HG02623 (cell line): Measurements from ENCODE around the gene VSTM4.

Experiments used
- ATAC-seq: cut with Tn5 transposase; IDR thresholded peaks from one replicate; pipeline ENCODE4 v1.9.1; 2021; ENCODE audit warnings: moderate library complexity; ENCODE audit not compliant: unreplicated experiment

The VSTM4 gene

DNA sequence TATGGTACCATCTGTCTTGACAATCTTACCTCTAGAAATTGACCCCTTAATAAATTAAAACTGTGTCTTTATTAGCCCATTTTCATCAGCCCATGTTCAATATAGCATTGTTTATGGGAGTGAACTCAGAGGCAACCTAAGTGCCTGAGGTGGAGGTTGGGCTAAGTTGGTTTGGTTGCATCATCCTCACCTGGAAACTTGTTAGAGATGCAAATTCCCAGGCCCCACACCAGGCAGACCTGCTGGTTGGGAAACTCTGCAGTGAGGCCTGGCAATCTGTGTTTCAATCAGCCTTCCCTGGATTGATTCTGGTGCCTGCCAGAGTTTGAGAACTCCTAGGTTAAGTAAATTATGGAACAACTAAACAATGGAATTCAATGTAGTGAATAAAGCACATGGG lies 27.9 kb upstream of the VSTM4 start:
- no peak for ATAC-seq

- ATAC-seq, result peak; percentile 70
Observed at GRCh38 chr10:49141541-49142332, 26.4 kb upstream of the VSTM4 start.

DNA sequence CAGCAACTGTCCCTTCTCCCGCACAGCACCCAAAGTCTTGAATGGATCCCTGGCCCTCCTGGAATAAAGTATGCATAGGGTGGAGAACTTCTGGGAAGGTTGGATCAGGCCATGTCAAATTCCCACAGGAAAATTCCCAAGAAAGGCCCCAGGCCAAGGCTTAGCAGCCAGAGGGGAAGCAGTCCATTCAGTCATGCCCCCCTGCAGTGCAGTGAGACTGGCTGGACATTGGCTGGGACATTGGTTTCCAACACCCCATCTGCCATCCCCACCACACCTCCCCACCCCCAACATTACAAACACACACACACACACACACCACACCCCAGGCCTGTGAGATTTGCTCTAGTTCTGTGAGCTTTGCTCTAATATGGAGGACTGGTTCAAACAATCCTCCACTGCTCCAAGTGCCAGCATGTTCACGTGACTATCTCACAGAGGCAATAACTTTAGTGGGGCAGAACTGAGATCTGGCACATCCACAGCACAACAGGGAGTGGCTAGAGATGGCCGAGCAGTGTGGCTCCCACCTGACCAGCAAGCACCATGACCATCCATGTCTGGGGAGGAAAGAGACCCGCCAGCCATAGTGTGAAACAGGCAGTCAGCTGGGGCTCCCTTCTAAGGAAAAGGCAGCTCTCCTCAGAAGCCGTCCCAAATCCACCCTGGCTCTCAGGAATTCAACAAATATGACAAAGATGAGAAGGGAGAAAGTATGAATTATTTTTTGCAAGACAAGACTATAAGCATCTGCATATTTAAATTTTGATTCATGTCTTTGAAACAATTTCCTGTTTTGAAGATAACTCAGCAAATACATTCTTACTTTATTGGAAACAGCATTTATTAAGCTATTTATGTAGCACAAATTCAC lies 25.2 kb upstream of the VSTM4 start:
- no peak for ATAC-seq

DNA sequence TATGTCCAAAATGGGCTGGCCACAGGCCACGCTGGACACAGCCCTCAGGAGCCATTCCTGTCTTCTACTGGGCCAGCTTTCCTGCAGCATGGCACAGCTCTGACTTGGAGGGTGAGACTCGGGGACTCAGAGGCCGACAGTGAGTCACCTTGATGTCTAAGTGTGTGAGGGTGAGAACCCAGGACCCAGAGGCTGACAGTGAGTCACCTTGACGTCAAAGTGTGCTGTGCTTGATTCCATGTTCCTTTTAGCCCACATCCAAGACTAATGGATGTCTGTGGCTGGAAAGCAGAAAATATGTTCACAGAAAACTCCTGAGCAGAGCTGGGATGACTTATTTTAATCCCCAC lies 24.5 kb upstream of the VSTM4 start:
- no peak for ATAC-seq

DNA sequence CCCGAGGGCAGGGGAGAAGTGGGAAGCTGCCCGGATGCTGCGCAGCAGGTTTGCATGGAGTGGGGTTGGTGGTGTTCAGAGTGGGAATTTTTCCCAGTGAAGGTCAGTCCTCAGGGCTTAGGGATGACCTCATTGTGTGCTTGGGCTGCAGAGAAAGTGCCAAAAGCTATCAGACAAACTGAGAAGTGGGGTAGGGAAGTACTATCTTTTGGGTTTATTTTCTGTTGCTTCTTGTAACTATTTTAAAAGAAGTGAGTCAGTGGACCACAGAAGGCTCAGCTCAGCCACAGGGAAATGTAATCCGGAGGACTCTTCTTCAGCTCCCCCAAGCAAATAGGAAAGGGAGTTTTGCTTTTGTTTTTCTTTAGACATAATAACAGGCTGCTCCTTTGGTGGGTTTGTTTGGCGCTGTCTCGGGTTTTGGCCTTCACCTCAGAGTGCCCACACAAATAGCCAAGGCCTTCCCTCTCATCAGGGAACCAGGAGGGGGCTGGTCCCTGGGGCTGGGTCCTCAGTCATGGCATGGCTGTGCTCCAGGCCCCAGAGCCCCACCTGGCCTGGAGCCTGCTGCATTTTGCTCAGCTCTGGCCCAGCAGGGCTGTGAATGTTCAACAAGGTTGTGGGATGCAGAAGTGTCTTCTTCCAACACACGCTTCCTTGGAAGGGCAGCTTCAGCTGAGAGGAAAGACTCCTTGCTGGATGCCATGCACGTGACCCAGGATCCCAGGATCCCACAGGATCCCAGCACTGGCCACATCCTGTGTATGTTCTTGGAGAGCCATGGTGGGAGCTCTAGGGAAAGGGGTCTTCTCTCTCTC lies 23.9 kb upstream of the VSTM4 start:
- no peak for ATAC-seq

DNA sequence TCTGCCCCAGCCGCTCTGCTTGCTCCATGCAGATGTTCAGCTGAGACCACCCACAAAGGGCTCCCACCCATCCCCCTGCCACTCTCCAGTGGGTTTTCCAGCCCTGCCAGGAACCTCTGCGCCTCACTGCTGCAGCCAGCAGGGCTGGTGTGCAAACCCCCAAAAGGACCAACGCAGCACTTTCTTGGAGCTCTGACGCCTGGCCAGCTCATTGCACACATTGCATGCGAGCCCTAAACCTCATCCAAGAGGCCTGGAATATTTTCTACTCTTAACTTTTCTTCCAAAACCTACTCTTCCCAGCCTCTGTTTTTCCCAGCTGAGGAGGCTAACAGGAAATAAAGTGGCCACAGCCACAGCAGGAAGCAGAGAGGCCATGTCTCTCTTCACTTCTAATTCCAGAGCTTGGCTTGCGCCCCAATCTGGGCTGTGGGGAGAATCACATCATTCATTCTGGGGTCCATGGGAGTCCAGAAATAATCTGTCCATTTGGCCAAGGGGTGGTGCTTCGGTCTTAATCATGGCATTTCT lies 23.1 kb upstream of the VSTM4 start:
- ATAC-seq, result no peak

DNA sequence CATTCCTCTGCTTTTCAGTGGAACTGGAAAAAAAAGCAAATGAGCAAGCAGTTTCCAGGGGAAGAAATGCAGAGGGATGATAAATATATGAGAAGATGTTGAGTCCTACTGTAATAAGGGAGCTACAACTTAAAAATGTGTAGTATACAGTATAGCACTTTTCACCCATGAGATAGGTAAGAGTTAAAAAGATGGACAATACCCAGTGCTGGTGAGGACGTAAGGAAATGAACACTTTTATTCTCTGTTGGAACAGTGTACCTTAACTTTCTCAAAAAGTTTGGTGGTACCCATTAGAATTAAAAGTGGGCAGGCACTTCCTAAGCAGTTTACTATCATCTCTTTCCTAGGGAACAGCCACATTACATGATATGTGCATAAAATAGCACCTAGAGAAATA lies 21.2 kb upstream of the VSTM4 start:
- ATAC-seq, result no peak

- peak; percentile 60 for ATAC-seq
Observed at GRCh38 chr10:49135575-49136313, 20.4 kb upstream of the VSTM4 start.

- ATAC-seq, result no peak
Observed at GRCh38 chr10:49134327-49134726, 19.0 kb upstream of the VSTM4 start.

DNA sequence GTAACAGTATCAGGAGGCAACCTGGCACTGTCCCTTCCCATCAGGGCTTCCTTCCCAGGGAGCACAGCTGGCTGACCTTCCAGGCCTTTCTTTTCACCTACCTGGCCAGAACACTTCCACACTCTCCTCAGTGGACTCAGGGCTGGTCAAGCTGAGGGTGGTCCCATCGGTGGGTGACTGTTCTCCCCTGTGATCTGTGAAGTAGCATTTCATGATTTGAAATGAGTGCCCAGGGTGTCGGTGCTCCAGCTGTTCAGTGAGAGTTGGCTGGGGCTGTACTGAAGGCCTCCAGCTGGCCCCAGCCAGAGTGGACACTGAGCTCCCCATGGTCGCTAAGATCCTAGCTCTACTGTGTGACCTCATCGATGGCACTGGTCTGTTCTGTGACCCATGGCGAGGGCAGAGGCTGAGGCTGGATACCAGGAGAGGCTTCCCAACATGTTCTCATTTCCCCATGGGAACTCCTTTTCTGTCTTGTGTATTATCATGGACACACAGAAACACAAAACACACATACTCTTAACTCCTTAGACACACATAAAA lies 18.5 kb upstream of the VSTM4 start, which contains the start of gene FAM170B:
TSS of gene FAM170B (minus strand) at position 316 of the 543 bp plus-strand sequence. CDS start at position 213, 103 bp downstream.
- ATAC-seq, result no peak

- no peak for ATAC-seq
Observed at GRCh38 chr10:49132362-49132737, 17.0 kb upstream of the VSTM4 start.

DNA sequence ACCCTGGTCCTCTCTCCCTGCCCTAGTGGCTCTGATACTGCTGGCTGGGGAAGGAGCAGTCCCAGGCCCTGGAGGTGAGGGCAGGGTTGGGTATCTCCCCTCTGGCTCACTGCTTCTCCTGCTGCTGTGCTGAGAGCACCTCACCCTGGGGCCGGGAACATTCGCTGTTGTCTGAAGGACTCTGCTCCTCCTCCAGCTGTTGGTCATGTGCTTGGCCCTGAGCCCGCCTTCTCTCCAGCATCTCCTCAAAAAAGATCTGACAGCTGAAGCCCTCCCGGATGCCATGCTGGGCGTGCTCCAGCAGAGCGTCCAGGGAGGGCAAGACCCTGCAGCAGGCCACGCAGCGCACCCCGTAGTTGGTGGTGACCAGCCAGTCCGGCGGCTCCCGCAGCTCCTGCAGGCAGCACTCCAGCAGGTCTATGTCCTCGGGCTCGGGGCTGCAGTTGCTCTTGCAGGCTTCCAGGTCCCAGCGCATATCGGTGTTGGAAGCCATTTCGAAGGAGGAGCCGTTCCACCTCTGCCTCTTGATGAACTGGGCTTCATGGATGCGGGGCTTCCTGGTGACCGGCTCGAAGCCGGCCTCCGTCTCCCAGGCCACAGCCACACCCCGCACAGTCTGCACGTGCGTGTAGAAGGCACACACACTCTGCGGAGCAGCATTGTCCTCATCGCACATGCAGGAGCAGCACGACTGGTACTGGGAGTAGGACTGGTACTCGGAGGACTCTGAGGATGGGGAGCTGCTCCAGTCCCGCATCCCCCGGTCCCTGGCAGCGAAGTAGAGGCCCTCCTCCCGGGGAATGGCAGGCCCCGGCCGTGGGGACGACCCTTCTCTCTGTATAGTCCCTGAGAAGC lies 16.4 kb upstream of the VSTM4 start:
- ATAC-seq, result no peak

GRCh38 chr10:49129376-49129775 lies 14.1 kb upstream of the VSTM4 start:
- ATAC-seq, result no peak

DNA sequence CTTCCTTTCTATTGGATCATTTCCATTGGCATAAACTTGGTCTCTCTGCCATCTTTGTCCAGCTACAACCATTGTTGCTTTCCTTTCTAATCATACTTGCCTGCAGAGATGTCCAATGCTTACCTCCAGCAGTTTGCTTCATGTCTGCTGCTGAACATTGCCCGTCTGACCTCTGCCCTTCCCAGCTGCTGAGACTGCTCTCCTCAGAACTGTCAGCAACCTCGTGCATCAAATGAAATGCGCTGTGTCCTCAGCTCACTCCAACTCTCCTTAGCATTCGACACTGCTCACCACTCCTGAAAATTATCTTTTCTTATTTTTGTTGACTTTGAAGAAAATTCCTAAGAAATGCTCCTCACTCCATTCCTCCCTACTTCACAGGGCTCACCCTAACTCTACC lies 13.5 kb upstream of the VSTM4 start:
- no peak for ATAC-seq

- no peak for ATAC-seq
Observed at GRCh38 chr10:49123981-49124950, 8.9 kb upstream of the VSTM4 start.

DNA sequence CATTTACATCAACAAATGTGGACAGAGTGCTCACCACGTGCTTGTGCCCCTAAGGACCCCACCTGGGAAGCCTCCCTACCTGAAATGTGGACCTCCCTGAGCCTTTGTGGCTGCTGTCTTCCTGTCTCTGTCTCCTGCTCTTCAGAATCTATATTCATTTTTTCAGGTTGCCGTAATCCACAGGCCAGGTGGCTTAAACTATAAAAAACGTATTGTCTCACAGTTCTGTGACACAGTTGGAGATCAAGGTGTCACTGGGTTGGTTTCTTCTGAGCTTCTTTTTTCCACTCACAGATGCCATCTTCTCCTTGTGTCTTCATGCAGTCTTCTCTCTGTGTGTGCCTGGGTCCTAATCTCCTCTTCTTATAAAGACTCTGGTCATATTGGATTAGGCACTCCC lies 5.6 kb upstream of the VSTM4 start:
- no peak for ATAC-seq

DNA sequence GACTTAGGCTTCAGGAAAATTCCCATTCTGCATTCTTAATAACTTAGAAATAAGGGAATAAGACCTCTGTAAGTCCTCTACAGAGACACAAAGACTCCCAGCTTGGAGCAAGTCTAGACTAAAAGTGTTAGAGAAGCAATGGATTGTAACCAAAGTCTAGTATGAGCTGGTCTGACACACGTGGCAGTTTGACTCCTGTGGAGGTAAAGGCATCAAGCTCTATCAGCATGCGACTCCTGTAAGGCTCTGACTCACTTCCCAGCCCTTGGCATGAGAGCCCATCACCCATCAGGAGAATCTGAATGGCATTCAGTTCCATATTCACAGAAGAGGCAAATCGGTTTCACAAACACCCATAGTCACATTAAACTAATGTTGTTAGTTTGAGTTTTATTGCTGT lies 4.4 kb upstream of the VSTM4 start:
- ATAC-seq, result no peak

- no peak for ATAC-seq
Observed at GRCh38 chr10:49118430-49119074, 3.2 kb upstream of the VSTM4 start.
